Activated naive CD4-positive, alpha-beta T cell treated with Interleukin-2 at 50 U/mL for 16 hours (primary cell): ENCODE results near the gene CHCHD4.
"Not testable (repeated sequence)": the region's sequence is repeated elsewhere in the genome, so short reads cannot be mapped to it uniquely, and the experiment has no call there.

ENCODE experiments used
- DNase-seq: peaks from one replicate; pipeline ENCODE4 v3.0.0-alpha.2; 2020

Gene CHCHD4

GRCh38 chr3:14133876-14134275, 9.2 kb upstream of the CHCHD4 start:
- no peak for DNase-seq

- DNase-seq, result no peak
Measured at GRCh38 chr3:14133188-14133800, 8.6 kb upstream of the CHCHD4 start.

- DNase-seq, result no peak
Measured at GRCh38 chr3:14132689-14133088, 8.0 kb upstream of the CHCHD4 start.

GRCh38 chr3:14132120-14132519, 7.5 kb upstream of the CHCHD4 start:
- DNase-seq, result no peak

- no peak for DNase-seq
Measured at GRCh38 chr3:14131134-14131533, 6.5 kb upstream of the CHCHD4 start.

GRCh38 chr3:14130707-14131106, 6.0 kb upstream of the CHCHD4 start:
- DNase-seq, result no peak

- DNase-seq, result no peak
Measured at GRCh38 chr3:14130230-14130629, 5.6 kb upstream of the CHCHD4 start.

- DNase-seq, result no peak
Measured at GRCh38 chr3:14129296-14129695, 4.6 kb upstream of the CHCHD4 start.

- no peak for DNase-seq
Measured at GRCh38 chr3:14128724-14129123, 4.1 kb upstream of the CHCHD4 start.

GRCh38 chr3:14127516-14128161, 3.0 kb upstream of the CHCHD4 start:
- no peak for DNase-seq

- DNase-seq, result no peak
Measured at GRCh38 chr3:14126887-14127505, 2.3 kb upstream of the CHCHD4 start.

- no peak for DNase-seq
Measured at GRCh38 chr3:14126017-14126886, 1.6 kb upstream of the CHCHD4 start.

GRCh38 chr3:14125193-14126016, 735 bp upstream of the CHCHD4 start:
- DNase-seq, result peak; percentile 73

- peak; percentile 74 for DNase-seq
Measured at GRCh38 chr3:14124223-14124614, 451 bp downstream of the CHCHD4 start.

- no peak for DNase-seq
Measured at GRCh38 chr3:14123308-14124222, 1.1 kb downstream of the CHCHD4 start.

GRCh38 chr3:14122301-14122700, 2.4 kb downstream of the CHCHD4 start:
- no peak for DNase-seq

- no peak for DNase-seq
Measured at GRCh38 chr3:14121859-14122258, 2.8 kb downstream of the CHCHD4 start.

GRCh38 chr3:14120921-14121448, 3.7 kb downstream of the CHCHD4 start:
- not testable (repeated sequence) for DNase-seq

- no peak for DNase-seq
Measured at GRCh38 chr3:14120111-14120920, 4.4 kb downstream of the CHCHD4 start.

GRCh38 chr3:14119651-14120050, 5.0 kb downstream of the CHCHD4 start:
- no peak for DNase-seq
